ENCODE data around the gene TMEM229A. TPM values are rescaled to one million over a fixed set of nuclear protein-coding genes. Genes with fewer than 3 reads are reported as not detected.

The TMEM229A gene
- total and polyA plus RNA-seq, 2 of the 8 experiments (the other 6 are each of a cell fraction or from before 2014, with no cell fraction given) = 0.33 to 0.54 TPM

GRCh38 chr7:124057872-124058271 is 25.0 kb upstream of the TMEM229A start (continued):
- TF ChIP-seq, protein P1, sequence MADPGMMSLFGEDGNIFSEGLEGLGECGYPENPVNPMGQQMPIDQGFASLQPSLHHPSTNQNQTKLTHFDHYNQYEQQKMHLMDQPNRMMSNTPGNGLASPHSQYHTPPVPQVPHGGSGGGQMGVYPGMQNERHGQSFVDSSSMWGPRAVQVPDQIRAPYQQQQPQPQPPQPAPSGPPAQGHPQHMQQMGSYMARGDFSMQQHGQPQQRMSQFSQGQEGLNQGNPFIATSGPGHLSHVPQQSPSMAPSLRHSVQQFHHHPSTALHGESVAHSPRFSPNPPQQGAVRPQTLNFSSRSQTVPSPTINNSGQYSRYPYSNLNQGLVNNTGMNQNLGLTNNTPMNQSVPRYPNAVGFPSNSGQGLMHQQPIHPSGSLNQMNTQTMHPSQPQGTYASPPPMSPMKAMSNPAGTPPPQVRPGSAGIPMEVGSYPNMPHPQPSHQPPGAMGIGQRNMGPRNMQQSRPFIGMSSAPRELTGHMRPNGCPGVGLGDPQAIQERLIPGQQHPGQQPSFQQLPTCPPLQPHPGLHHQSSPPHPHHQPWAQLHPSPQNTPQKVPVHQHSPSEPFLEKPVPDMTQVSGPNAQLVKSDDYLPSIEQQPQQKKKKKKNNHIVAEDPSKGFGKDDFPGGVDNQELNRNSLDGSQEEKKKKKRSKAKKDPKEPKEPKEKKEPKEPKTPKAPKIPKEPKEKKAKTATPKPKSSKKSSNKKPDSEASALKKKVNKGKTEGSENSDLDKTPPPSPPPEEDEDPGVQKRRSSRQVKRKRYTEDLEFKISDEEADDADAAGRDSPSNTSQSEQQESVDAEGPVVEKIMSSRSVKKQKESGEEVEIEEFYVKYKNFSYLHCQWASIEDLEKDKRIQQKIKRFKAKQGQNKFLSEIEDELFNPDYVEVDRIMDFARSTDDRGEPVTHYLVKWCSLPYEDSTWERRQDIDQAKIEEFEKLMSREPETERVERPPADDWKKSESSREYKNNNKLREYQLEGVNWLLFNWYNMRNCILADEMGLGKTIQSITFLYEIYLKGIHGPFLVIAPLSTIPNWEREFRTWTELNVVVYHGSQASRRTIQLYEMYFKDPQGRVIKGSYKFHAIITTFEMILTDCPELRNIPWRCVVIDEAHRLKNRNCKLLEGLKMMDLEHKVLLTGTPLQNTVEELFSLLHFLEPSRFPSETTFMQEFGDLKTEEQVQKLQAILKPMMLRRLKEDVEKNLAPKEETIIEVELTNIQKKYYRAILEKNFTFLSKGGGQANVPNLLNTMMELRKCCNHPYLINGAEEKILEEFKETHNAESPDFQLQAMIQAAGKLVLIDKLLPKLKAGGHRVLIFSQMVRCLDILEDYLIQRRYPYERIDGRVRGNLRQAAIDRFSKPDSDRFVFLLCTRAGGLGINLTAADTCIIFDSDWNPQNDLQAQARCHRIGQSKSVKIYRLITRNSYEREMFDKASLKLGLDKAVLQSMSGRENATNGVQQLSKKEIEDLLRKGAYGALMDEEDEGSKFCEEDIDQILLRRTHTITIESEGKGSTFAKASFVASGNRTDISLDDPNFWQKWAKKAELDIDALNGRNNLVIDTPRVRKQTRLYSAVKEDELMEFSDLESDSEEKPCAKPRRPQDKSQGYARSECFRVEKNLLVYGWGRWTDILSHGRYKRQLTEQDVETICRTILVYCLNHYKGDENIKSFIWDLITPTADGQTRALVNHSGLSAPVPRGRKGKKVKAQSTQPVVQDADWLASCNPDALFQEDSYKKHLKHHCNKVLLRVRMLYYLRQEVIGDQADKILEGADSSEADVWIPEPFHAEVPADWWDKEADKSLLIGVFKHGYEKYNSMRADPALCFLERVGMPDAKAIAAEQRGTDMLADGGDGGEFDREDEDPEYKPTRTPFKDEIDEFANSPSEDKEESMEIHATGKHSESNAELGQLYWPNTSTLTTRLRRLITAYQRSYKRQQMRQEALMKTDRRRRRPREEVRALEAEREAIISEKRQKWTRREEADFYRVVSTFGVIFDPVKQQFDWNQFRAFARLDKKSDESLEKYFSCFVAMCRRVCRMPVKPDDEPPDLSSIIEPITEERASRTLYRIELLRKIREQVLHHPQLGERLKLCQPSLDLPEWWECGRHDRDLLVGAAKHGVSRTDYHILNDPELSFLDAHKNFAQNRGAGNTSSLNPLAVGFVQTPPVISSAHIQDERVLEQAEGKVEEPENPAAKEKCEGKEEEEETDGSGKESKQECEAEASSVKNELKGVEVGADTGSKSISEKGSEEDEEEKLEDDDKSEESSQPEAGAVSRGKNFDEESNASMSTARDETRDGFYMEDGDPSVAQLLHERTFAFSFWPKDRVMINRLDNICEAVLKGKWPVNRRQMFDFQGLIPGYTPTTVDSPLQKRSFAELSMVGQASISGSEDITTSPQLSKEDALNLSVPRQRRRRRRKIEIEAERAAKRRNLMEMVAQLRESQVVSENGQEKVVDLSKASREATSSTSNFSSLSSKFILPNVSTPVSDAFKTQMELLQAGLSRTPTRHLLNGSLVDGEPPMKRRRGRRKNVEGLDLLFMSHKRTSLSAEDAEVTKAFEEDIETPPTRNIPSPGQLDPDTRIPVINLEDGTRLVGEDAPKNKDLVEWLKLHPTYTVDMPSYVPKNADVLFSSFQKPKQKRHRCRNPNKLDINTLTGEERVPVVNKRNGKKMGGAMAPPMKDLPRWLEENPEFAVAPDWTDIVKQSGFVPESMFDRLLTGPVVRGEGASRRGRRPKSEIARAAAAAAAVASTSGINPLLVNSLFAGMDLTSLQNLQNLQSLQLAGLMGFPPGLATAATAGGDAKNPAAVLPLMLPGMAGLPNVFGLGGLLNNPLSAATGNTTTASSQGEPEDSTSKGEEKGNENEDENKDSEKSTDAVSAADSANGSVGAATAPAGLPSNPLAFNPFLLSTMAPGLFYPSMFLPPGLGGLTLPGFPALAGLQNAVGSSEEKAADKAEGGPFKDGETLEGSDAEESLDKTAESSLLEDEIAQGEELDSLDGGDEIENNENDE (IDR thresholded peaks at IDR 0.05; ENCODE audit: insufficient replicate concordance, low read length) = no peak
- TF ChIP-seq ATF2 (IDR thresholded peaks at IDR 0.05; ENCODE audit: low read length) (no peak), CBX5 (IDR thresholded peaks at IDR 0.05; ENCODE audit: low read depth, low read length) (no peak), EZH2 (IDR thresholded peaks at IDR 0.05; ENCODE audit: low read depth, low read length, severe bottlenecking) (no peak), KDM1A (IDR thresholded peaks at IDR 0.05; ENCODE audit: borderline replicate concordance, low read length) (no peak), SIRT6 (IDR thresholded peaks at IDR 0.05; ENCODE audit: low read length) (no peak), USF2 (IDR thresholded peaks at IDR 0.05; ENCODE audit: low read length) (no peak), TCF12 (IDR thresholded peaks at IDR 0.05; ENCODE audit: low read depth, low read length) (no peak)
